Muscle layer of colon (tissue), 2 donors: ENCODE measurements around the gene ICAM2.

Experiments used
- H3K27ac ChIP-seq: one replicate; pipeline ENCODE4 v1.7.0; 2013; ENCODE audit warnings: low read depth, mild to moderate bottlenecking, low read length, moderate library complexity
- H3K27me3 ChIP-seq, 2 donors: one replicate each; pipeline ENCODE4 v1.7.0; 2013; ENCODE audit warnings: low read length in 2 of 2, mild to moderate bottlenecking in 2 of 2; ENCODE audit not compliant: insufficient read depth in 2 of 2, control insufficient read depth in 1 of 2
- H3K36me3 ChIP-seq: one replicate; pipeline ENCODE4 v1.7.0; 2013; ENCODE audit warnings: mild to moderate bottlenecking, low read length; ENCODE audit not compliant: insufficient read depth
- H3K4me1 ChIP-seq: one replicate; pipeline ENCODE4 v1.7.0; 2013; ENCODE audit warnings: mild to moderate bottlenecking, low read length; ENCODE audit not compliant: insufficient read depth
- H3K4me3 ChIP-seq, 2 donors: one replicate each; pipeline ENCODE4 v1.7.0; 2013; ENCODE audit warnings: low read length in 2 of 2, low read depth in 1 of 2, mild to moderate bottlenecking in 1 of 2, moderate library complexity in 1 of 2
- H3K9ac ChIP-seq: one replicate; pipeline ENCODE4 v1.7.0; 2013; ENCODE audit warnings: low read length
- H3K9me3 ChIP-seq: one replicate; pipeline ENCODE4 v1.7.0; 2013; ENCODE audit warnings: mild to moderate bottlenecking, low read length
- donor health status: abdominal sarcoma.
- donor health status: Adenocarcinoma of cecum.

ICAM2 gene

DNA sequence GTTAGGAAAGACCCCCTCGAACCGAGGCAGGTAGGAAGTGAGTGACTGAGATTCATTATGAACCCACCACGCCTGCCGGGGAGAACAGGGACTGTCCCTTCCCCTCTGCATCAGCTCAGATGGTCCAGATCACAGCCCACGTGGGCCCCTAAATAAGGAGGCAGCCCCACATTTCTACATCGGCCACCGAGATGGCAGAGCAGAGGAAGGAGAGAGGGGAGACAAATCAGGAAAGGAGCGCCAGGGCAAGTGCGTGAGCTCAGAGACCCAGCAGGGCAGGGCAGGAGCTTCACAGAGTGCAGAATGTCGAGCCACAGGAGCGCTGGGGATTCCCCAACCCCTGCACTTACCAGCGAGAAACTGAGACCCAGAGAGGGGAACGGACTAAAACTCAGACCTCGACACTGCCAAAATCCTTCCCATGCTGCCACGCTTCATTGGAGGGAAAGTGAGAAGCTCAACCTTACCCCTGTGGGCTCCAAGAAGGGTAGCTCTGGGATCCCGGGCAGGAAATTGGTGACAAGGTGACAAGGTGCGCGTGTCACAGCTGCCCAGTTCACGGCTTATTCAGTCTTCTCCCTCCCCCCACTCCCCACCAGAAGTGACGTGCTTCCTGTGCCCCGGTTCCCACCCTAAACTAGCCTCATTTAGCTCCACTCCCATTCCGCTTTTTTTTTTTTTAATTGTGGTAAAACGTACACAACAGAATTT is at the start of gene ICAM2:
ICAM2 (minus strand) TSS at position 578 of the 711 bp plus-strand sequence. CDS start 13,942 bp downstream, outside the sequence.
- Histone ChIP-seq H3K4me3 (peak within 1 kb of the TSS in 1 of 2 donors; percentile 48), H3K4me1 (no peaks in the 10 kb centered on the region), H3K27me3 (no peaks in the 10 kb centered on the region), H3K36me3 (no peaks in the 10 kb centered on the region), H3K9ac (no peak within 1 kb of the TSS), H3K9me3 (no peaks in the 10 kb centered on the region), H3K27ac (no peak within 1 kb of the TSS)

- H3K36me3 ChIP-seq: peaks cover 41% of the 10 kb centered on the region
- H3K9me3 ChIP-seq: peaks cover 11% of the 10 kb centered on the region
- H3K4me3 ChIP-seq: no peak overlapping the region
- no peak overlapping the region for H3K27ac ChIP-seq
- H3K27me3 ChIP-seq: no peaks in the 10 kb centered on the region
- no peaks in the 10 kb centered on the region for H3K4me1 ChIP-seq
- no peak overlapping the region for H3K9ac ChIP-seq
Observed at GRCh38 chr17:64070213-64070612, 49.8 kb upstream of the ICAM2 start.

DNA sequence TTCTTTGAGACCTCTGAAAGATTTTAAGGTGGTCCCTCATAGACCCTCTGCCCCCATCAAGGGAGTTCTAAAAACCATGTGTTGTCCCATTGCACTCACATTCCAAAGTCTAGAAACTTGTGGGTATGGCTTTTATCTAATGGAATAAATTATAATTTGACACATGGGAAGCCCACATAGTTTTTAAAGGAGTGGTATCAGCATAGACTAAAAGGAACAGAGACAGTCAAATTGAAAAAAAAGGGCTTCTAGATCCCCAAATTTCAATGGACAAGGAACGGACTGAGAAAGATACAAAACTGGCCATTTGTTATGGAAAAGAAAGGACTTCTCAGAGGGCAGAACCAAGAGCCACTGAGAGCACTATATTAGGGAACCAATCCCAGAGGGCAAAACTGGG is 48.7 kb upstream of the ICAM2 start:
- Histone ChIP-seq H3K4me1 (no peaks in the 10 kb centered on the region), H3K27me3 (no peaks in the 10 kb centered on the region), H3K4me3 (no peak overlapping the region), H3K36me3 (peaks cover 41% of the 10 kb centered on the region), H3K27ac (no peak overlapping the region), H3K9ac (no peak overlapping the region), H3K9me3 (peaks cover 11% of the 10 kb centered on the region)

DNA sequence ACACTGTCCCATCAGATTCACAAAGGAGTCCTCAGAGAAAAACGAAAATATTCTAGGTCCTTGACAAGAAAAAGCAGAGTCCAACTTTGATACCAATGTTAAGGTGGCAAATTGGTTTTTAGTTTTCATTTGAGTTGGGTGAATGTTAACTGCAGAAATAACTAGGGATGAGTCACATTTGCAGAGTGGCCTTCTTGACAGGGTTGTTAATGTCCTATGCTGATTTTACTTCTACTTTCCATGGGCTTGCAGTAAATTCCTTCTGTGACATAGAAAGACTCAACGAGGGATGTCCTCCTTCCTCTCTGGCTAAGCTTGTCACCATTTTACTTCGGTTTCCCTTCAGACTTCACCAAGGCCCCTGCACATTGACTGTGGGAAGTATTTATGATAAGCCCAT is 47.2 kb upstream of the ICAM2 start:
- H3K27me3 ChIP-seq: no peaks in the 10 kb centered on the region
- H3K4me3 ChIP-seq: no peak overlapping the region
- no peaks in the 10 kb centered on the region for H3K4me1 ChIP-seq
- no peak overlapping the region for H3K9ac ChIP-seq
- no peak overlapping the region for H3K27ac ChIP-seq
- peaks cover 35% of the 10 kb centered on the region for H3K36me3 ChIP-seq
- peaks cover 11% of the 10 kb centered on the region for H3K9me3 ChIP-seq

GRCh38 chr17:64066716-64067115 is 46.3 kb upstream of the ICAM2 start:
- no peaks in the 10 kb centered on the region for H3K4me1 ChIP-seq
- no peaks in the 10 kb centered on the region for H3K27me3 ChIP-seq
- H3K27ac ChIP-seq: no peak overlapping the region
- H3K36me3 ChIP-seq: peaks cover 35% of the 10 kb centered on the region
- H3K9me3 ChIP-seq: peaks cover 11% of the 10 kb centered on the region
- no peak overlapping the region for H3K9ac ChIP-seq
- H3K4me3 ChIP-seq: no peak overlapping the region

DNA sequence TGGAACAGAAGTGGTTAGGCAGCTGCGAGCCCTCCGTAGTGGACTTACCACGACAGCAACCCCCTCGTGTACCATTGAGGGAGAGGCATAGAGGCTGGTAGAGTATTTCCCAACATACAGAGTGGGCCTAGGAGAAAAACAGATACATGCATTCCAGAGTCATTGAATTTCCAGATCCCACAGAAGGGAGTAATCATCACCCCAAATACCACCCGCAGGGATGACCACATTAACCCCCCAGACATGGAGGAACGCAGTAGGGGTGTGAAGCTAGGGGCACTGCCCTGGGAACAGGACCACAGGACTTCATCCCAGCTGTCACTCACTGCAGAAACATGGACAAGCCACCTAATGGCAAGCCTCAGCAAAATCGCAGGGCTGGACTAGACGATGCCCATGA is 44.7 kb upstream of the ICAM2 start:
- peaks cover 8% of the 10 kb centered on the region for H3K9me3 ChIP-seq
- no peaks in the 10 kb centered on the region for H3K27me3 ChIP-seq
- H3K4me1 ChIP-seq: no peaks in the 10 kb centered on the region
- H3K4me3 ChIP-seq: no peak overlapping the region
- H3K27ac ChIP-seq: no peak overlapping the region
- no peak overlapping the region for H3K9ac ChIP-seq
- H3K36me3 ChIP-seq: peaks cover 35% of the 10 kb centered on the region

DNA sequence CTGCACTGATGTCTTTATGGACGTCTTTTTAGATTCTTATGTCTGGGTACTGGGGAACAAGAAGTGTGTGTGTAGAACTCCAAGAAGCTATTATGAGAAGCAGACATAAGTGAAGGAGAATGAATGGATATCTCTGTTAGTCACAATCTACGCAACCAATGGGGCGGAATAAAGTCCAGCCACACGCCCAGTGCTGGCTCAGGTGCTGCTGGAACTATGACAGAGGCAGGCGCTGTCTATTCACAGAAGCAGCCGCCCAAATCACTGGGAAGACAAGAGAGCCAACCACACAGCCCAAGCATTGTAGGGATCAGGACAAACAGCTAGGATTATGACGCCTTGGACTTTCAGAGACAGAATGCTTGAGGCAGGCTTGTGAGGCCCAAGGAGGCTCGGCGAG is 43.9 kb upstream of the ICAM2 start:
- no peak overlapping the region for H3K9ac ChIP-seq
- H3K4me1 ChIP-seq: no peaks in the 10 kb centered on the region
- peaks cover 30% of the 10 kb centered on the region for H3K36me3 ChIP-seq
- H3K27ac ChIP-seq: no peak overlapping the region
- H3K9me3 ChIP-seq: peaks cover under 1% of the 10 kb centered on the region
- H3K27me3 ChIP-seq: no peaks in the 10 kb centered on the region
- H3K4me3 ChIP-seq: no peak overlapping the region

GRCh38 chr17:64063766-64064224 is 43.4 kb upstream of the ICAM2 start:
- Histone ChIP-seq H3K9ac (no peak overlapping the region), H3K27ac (no peak overlapping the region), H3K4me3 (no peak overlapping the region), H3K27me3 (no peaks in the 10 kb centered on the region), H3K36me3 (peaks cover 26% of the 10 kb centered on the region), H3K4me1 (no peaks in the 10 kb centered on the region), H3K9me3 (no peaks in the 10 kb centered on the region)

- Histone ChIP-seq H3K27ac (no peak overlapping the region), H3K36me3 (peaks cover 24% of the 10 kb centered on the region), H3K9me3 (no peaks in the 10 kb centered on the region), H3K4me3 (no peak overlapping the region), H3K27me3 (no peaks in the 10 kb centered on the region), H3K9ac (no peak overlapping the region), H3K4me1 (no peaks in the 10 kb centered on the region)
Observed at GRCh38 chr17:64063088-64063487, 42.7 kb upstream of the ICAM2 start.

GRCh38 chr17:64061178-64061898 is 40.9 kb upstream of the ICAM2 start:
- H3K36me3 ChIP-seq: peaks cover 25% of the 10 kb centered on the region
- no peaks in the 10 kb centered on the region for H3K9me3 ChIP-seq
- no peaks in the 10 kb centered on the region for H3K4me1 ChIP-seq
- H3K27me3 ChIP-seq: no peaks in the 10 kb centered on the region
- H3K27ac ChIP-seq: no peak overlapping the region
- H3K9ac ChIP-seq: no peak overlapping the region
- H3K4me3 ChIP-seq: no peak overlapping the region

DNA sequence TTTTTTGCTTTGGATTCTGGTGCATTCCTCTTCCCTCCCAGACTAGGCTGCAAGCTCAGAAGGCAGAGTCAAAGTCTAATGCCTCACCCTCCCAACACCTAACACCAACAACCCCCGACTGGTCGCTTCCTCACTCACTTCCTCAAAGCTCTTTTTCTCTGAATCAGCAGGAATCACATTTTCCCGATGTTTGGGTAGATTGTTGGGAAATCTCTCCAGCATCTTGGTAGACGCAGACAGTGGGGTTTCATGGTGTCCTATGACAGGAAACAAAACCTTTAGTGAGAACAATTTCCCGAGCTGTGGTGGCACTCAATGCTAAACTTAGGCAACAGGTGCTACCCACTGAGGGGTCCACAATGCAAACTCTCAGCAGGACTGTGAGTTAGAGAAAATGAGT is 39.9 kb upstream of the ICAM2 start:
- Histone ChIP-seq H3K9me3 (no peaks in the 10 kb centered on the region), H3K4me1 (no peaks in the 10 kb centered on the region), H3K4me3 (no peak overlapping the region), H3K9ac (no peak overlapping the region), H3K36me3 (peaks cover 29% of the 10 kb centered on the region), H3K27me3 (no peaks in the 10 kb centered on the region), H3K27ac (no peak overlapping the region)
